GM10847 (cell line): Measurements from ENCODE around the gene NINJ2.

Source experiments
- POLR2A ChIP-seq: IDR thresholded peaks from 2 replicates; pipeline ENCODE4 v1.6.1; 2011; ENCODE audit not compliant: insufficient read length; ENCODE audit errors: extremely low read depth

The NINJ2 gene

GRCh38 chr12:630656-631632 is 32.3 kb downstream of the NINJ2 start:
- TF ChIP-seq POLR2A, result peak; percentile 63

GRCh38 chr12:627863-628741 is 35.1 kb downstream of the NINJ2 start:
- no peak for TF ChIP-seq POLR2A

- TF ChIP-seq POLR2A, result no peak
Measured at GRCh38 chr12:627285-627684, 36.0 kb downstream of the NINJ2 start.

- TF ChIP-seq POLR2A, result no peak
Measured at GRCh38 chr12:625998-626397, 37.2 kb downstream of the NINJ2 start.

- no peak for TF ChIP-seq POLR2A
Measured at GRCh38 chr12:623865-624372, 39.3 kb downstream of the NINJ2 start.

- no peak for TF ChIP-seq POLR2A
Measured at GRCh38 chr12:623172-623864, 39.9 kb downstream of the NINJ2 start.

- TF ChIP-seq POLR2A, result no peak
Measured at GRCh38 chr12:622416-622815, 40.8 kb downstream of the NINJ2 start.

GRCh38 chr12:619346-619745 is 43.9 kb downstream of the NINJ2 start:
- TF ChIP-seq POLR2A, result no peak

- TF ChIP-seq POLR2A, result no peak
Measured at GRCh38 chr12:618605-619004, 44.6 kb downstream of the NINJ2 start.

- no peak for TF ChIP-seq POLR2A
Measured at GRCh38 chr12:617304-617915, 45.8 kb downstream of the NINJ2 start.

- TF ChIP-seq POLR2A, result no peak
Measured at GRCh38 chr12:615620-616019, 47.6 kb downstream of the NINJ2 start.

GRCh38 chr12:614411-614970 is 48.8 kb downstream of the NINJ2 start:
- TF ChIP-seq POLR2A, result no peak

- TF ChIP-seq POLR2A, result no peak
Measured at GRCh38 chr12:613996-614395, 49.2 kb downstream of the NINJ2 start.

GRCh38 chr12:612886-613285 is 50.4 kb downstream of the NINJ2 start:
- no peak for TF ChIP-seq POLR2A
